Measurements from ENCODE around the gene FBLN1.

FBLN1 gene

DNA sequence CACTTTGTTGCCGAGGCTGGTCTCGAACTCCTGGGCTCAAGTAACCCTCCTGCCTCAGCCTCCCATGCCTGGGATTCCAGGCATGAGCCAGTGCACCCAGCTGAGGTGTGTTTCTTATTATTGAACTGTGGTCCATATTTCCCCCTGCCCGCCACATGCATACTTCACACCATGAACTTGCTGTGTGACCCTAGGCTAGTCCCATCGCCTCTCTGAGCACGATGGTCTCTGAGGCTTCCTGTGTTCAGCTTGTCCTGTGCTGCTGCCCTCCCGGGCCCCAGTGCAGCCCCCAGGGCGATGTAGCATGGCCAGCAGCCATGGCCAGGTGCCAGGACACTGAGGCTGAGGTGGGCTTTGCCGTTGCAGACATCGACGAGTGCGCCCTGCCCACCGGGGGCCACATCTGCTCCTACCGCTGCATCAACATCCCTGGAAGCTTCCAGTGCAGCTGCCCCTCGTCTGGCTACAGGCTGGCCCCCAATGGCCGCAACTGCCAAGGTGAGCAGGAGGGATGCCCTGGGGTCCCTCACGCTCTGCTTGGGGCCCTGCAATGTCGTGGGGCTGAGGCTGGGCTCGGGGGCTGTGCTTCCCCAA, 45.7 kb downstream of the FBLN1 start:
- Histone ChIP-seq H3K4me1 (ENCODE audit: insufficient read depth, low read length, poor library complexity, severe bottlenecking) (no peaks in the 10 kb centered on the region), H3K36me3 (ENCODE audit: insufficient read depth, low read length) (no peaks in the 10 kb centered on the region), H3F3A (ENCODE audit: low read depth) (no peaks in the 10 kb centered on the region), H3K27me3 (ENCODE audit: insufficient read depth, low read length, poor library complexity, severe bottlenecking) (no peaks in the 10 kb centered on the region), H4K20me1 (ENCODE audit: insufficient read depth, low read length, poor library complexity, severe bottlenecking) (no peaks in the 10 kb centered on the region), H3K79me2 (ENCODE audit: insufficient read depth, low read length) (no peaks in the 10 kb centered on the region), H3K9ac (ENCODE audit: low read depth, low read length, poor library complexity, severe bottlenecking) (no peak overlapping the region), H3K4me3 (ENCODE audit: low read length, poor library complexity, severe bottlenecking) (no peak overlapping the region), H2AFZ (ENCODE audit: low read length) (no peak overlapping the region), H3K9me2 (replicated peaks; ENCODE audit: low read depth, low read length) (no peaks in the 10 kb centered on the region), H3K4me2 (ENCODE audit: low read depth, low read length, poor library complexity, severe bottlenecking) (no peak overlapping the region), H3K9me3 (ENCODE audit: insufficient read depth, low read depth, low read length) (no peaks in the 10 kb centered on the region)
- no peak for TF ChIP-seq EZH2phosphoT487 (IDR thresholded peaks at IDR 0.05; ENCODE audit: borderline replicate concordance)
- TF ChIP-seq, protein P1, sequence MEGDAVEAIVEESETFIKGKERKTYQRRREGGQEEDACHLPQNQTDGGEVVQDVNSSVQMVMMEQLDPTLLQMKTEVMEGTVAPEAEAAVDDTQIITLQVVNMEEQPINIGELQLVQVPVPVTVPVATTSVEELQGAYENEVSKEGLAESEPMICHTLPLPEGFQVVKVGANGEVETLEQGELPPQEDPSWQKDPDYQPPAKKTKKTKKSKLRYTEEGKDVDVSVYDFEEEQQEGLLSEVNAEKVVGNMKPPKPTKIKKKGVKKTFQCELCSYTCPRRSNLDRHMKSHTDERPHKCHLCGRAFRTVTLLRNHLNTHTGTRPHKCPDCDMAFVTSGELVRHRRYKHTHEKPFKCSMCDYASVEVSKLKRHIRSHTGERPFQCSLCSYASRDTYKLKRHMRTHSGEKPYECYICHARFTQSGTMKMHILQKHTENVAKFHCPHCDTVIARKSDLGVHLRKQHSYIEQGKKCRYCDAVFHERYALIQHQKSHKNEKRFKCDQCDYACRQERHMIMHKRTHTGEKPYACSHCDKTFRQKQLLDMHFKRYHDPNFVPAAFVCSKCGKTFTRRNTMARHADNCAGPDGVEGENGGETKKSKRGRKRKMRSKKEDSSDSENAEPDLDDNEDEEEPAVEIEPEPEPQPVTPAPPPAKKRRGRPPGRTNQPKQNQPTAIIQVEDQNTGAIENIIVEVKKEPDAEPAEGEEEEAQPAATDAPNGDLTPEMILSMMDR (conservative IDR thresholded peaks at IDR 0.05; ENCODE audit: low read length) = no peak

DNA sequence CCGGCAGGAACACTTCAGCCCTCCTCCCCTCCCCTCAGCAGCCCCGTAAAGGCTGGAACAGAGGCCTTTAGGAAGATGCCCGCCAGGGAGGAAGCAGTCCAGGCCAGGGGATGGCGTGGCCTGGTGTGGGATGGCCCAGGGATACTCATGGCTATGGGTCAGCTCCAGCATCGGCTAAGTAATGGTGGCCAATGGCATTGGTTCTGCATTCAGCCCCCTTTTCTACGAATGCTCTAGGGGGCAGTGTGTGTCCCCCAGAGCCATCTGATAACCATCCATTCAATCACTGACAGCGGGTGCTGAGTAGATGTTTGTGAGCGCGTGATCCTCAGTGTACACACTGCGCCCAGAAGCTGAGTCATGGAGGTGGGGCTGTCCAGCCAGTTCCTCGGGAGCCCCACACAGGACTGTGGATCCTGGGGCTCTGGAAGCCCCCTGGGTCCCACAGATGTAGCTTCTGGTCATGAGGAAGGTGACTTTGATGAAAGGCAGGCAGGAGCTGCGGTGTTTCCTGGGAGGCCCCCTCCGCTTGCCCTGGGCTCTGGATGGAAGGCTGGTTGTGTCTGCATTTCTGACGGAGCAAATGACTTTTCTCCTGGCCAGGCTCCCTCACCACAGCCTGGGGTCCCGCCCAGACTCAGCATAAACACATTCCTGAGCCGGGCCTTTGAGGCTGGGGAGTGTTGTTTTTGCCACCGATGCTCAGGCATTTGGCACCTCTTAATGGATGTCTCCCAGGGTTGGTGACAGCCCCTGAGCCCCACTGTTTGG, 46.5 kb downstream of the FBLN1 start:
- H3K9ac ChIP-seq (ENCODE audit: low read depth, low read length, poor library complexity, severe bottlenecking) = no peak overlapping the region
- no peak overlapping the region for H2AFZ ChIP-seq (ENCODE audit: low read length)
- TF ChIP-seq, protein P1 (conservative IDR thresholded peaks at IDR 0.05; ENCODE audit: low read length) = peak; percentile 57
- no peak for TF ChIP-seq EZH2phosphoT487 (IDR thresholded peaks at IDR 0.05; ENCODE audit: borderline replicate concordance)
- no peaks in the 10 kb centered on the region for H3K27me3 ChIP-seq (ENCODE audit: insufficient read depth, low read length, poor library complexity, severe bottlenecking)
- no peaks in the 10 kb centered on the region for H4K20me1 ChIP-seq (ENCODE audit: insufficient read depth, low read length, poor library complexity, severe bottlenecking)
- H3K79me2 ChIP-seq (ENCODE audit: insufficient read depth, low read length) = no peaks in the 10 kb centered on the region
- H3F3A ChIP-seq (ENCODE audit: low read depth) = no peaks in the 10 kb centered on the region
- no peaks in the 10 kb centered on the region for H3K4me1 ChIP-seq (ENCODE audit: insufficient read depth, low read length, poor library complexity, severe bottlenecking)
- no peaks in the 10 kb centered on the region for H3K9me2 ChIP-seq (replicated peaks; ENCODE audit: low read depth, low read length)
- H3K9me3 ChIP-seq (ENCODE audit: insufficient read depth, low read depth, low read length) = no peaks in the 10 kb centered on the region
- no peak overlapping the region for H3K4me2 ChIP-seq (ENCODE audit: low read depth, low read length, poor library complexity, severe bottlenecking)
- no peak overlapping the region for H3K4me3 ChIP-seq (ENCODE audit: low read length, poor library complexity, severe bottlenecking)
- no peaks in the 10 kb centered on the region for H3K36me3 ChIP-seq (ENCODE audit: insufficient read depth, low read length)

GRCh38 chr22:45549762-45550378, 47.2 kb downstream of the FBLN1 start:
- no peaks in the 10 kb centered on the region for H3K79me2 ChIP-seq (ENCODE audit: insufficient read depth, low read length)
- no peak overlapping the region for H3K4me3 ChIP-seq (ENCODE audit: low read length, poor library complexity, severe bottlenecking)
- no peaks in the 10 kb centered on the region for H3K9me2 ChIP-seq (replicated peaks; ENCODE audit: low read depth, low read length)
- no peaks in the 10 kb centered on the region for H3K27me3 ChIP-seq (ENCODE audit: insufficient read depth, low read length, poor library complexity, severe bottlenecking)
- H3F3A ChIP-seq (ENCODE audit: low read depth) = no peaks in the 10 kb centered on the region
- H3K36me3 ChIP-seq (ENCODE audit: insufficient read depth, low read length) = no peaks in the 10 kb centered on the region
- H3K9ac ChIP-seq (ENCODE audit: low read depth, low read length, poor library complexity, severe bottlenecking) = no peak overlapping the region
- no peak overlapping the region for H3K4me2 ChIP-seq (ENCODE audit: low read depth, low read length, poor library complexity, severe bottlenecking)
- H4K20me1 ChIP-seq (ENCODE audit: insufficient read depth, low read length, poor library complexity, severe bottlenecking) = no peaks in the 10 kb centered on the region
- TF ChIP-seq EZH2phosphoT487 (IDR thresholded peaks at IDR 0.05; ENCODE audit: borderline replicate concordance) = no peak
- TF ChIP-seq, protein P1 (conservative IDR thresholded peaks at IDR 0.05; ENCODE audit: low read length) = no peak
- H3K9me3 ChIP-seq (ENCODE audit: insufficient read depth, low read depth, low read length) = no peaks in the 10 kb centered on the region
- no peaks in the 10 kb centered on the region for H3K4me1 ChIP-seq (ENCODE audit: insufficient read depth, low read length, poor library complexity, severe bottlenecking)
- no peak overlapping the region for H2AFZ ChIP-seq (ENCODE audit: low read length)
